Prostate gland (tissue), 2 donors: ENCODE measurements around the gene MATR3.

Experiments used
- CTCF ChIP-seq, 4 experiments: fragments of 200-600 bp in 2 of 4; fragments of 450-650 bp in 2 of 4; sonication (generic) in 2 of 4; IDR thresholded peaks; 1 replicate in 3 of 4; 2 replicates in 1 of 4; pipeline ENCODE4 v1.5.1; 2016 to 2019; ENCODE audit warnings: antibody characterized with exemption in 4 of 4, mild to moderate bottlenecking in 2 of 4, moderate library complexity in 2 of 4
- POLR2A ChIP-seq: fragments of 450-650 bp; IDR thresholded peaks from one replicate; pipeline ENCODE4 v1.6.1; 2016; ENCODE audit warnings: antibody characterized with exemption, mild to moderate bottlenecking

- TF ChIP-seq CTCF (IDR thresholded peaks at IDR 0.05) (peak; percentile 77 to 97 (median 87)), POLR2A (peak; percentile 96)
Measured at GRCh38 chr5:139341689-139342422, 48.3 kb downstream of the MATR3 start, which contains the start of gene PAIP2.
